Activated naive CD8-positive, alpha-beta T cell treated with anti-CD3 and anti-CD28 coated beads, Interleukin-2, amount 10 ng/mL, durations not matched to agents 7 days and 5 days (primary cell): ENCODE measurements around the gene SDC3. TPM values are rescaled to one million over a fixed set of nuclear protein-coding genes. Genes with fewer than 3 reads are reported as not detected.
A peak's percentile ranks its signal among the peaks of the same experiment; 100 is the strongest.

ENCODE experiments used
- ATAC-seq: fragments of 150-1000 bp; cut with Tn5 transposase; one replicate; pipeline ENCODE4 v1.10.0; 2021; ENCODE audit warnings: low read depth, moderate library complexity
- POLR2A ChIA-PET: fragments of 350-600 bp; sonication (Branson Sonifier 250); formaldehyde crosslinking; loops from one replicate; lab custom pipeline; 2021; ENCODE audit warnings: antibody characterized with exemption; lab: Charles Lee
- DNase-seq: peaks from one replicate; pipeline ENCODE4 v3.0.0; 2021
- H3K27ac Mint-ChIP-seq: one replicate; pipeline ENCODE4 v1.8.0; 2022; ENCODE audit warnings: mild to moderate bottlenecking, mixed read lengths
- H3K27me3 Mint-ChIP-seq: one replicate; pipeline ENCODE4 v1.8.0; 2022; ENCODE audit warnings: mild to moderate bottlenecking, moderate library complexity, mixed read lengths
- H3K36me3 Mint-ChIP-seq: one replicate; pipeline ENCODE4 v1.8.0; 2021; ENCODE audit warnings: mild to moderate bottlenecking, mixed read lengths
- H3K4me1 Mint-ChIP-seq: one replicate; pipeline ENCODE4 v1.8.0; 2021; ENCODE audit warnings: mixed read lengths
- H3K4me3 Mint-ChIP-seq: one replicate; pipeline ENCODE4 v1.8.0; 2022; ENCODE audit warnings: mild to moderate bottlenecking, moderate library complexity, mixed read lengths
- H3K9me3 Mint-ChIP-seq: one replicate; pipeline ENCODE4 v1.8.0; 2021; ENCODE audit warnings: mixed read lengths
- total RNA-seq, 2 experiments: library from RNA; stranded (reverse); gene quantifications; one replicate each; pipeline ENCODE4 v1.2.3, GENCODE V29; 2021

SDC3 gene
- total RNA-seq, 2 experiments from 2014 or later, result 0.51 to 0.55 TPM

GRCh38 chr1:30916296-30916695 is 7.7 kb upstream of the SDC3 start:
- H3K9me3 Mint-ChIP-seq, result no peaks in the 10 kb centered on the region
- H3K27me3 Mint-ChIP-seq, result peaks cover 13% of the 10 kb centered on the region
- no peak overlapping the region for H3K4me3 Mint-ChIP-seq
- H3K36me3 Mint-ChIP-seq, result no peaks in the 10 kb centered on the region
- DNase-seq, result no peak
- H3K4me1 Mint-ChIP-seq, result peaks cover 4% of the 10 kb centered on the region
- H3K27ac Mint-ChIP-seq, result no peak overlapping the region
- POLR2A ChIA-PET, result no interaction called here
- ATAC-seq, result no peak

DNA sequence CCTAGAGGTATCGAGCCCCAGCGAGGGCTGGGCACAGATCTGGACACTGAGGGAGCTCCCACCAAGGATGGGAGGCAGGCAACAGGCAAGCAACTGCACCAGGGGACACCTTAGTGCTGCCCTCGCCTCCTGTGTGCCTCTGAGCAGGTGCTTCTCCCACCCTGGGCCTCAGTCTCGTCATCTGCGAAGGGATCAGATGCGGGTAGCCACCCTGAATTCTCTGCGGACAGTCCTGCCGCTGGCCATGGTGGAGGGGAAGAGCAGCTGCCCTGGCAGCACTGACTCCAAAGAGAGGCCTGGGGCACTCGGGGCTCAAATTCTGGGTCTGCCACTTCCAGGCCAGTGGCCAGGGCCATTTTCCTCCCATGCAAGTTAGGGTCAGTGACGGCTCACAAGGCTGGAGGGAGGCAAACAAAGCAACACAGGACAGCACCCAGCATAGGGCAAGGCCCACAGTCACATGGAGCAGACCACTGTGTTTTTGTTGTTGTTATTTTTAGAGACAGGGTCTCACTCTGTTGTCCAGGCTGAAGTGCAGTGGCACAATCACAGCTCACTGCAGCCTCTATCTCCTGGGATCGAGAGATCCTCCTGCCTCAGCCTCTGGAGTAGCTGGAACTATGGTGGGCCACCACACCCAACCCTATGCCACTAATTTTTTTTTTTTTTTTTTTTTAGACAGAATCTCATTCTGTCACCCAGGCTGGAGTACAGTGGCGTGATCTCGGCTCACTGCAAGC is 7.1 kb upstream of the SDC3 start:
- no peak overlapping the region for H3K4me3 Mint-ChIP-seq
- no peaks in the 10 kb centered on the region for H3K9me3 Mint-ChIP-seq
- no peaks in the 10 kb centered on the region for H3K36me3 Mint-ChIP-seq
- ATAC-seq (no peak), DNase-seq (no peak)
- peaks cover 4% of the 10 kb centered on the region for H3K4me1 Mint-ChIP-seq
- POLR2A ChIA-PET, result no interaction called here
- no peak overlapping the region for H3K27ac Mint-ChIP-seq
- peaks cover 14% of the 10 kb centered on the region for H3K27me3 Mint-ChIP-seq

DNA sequence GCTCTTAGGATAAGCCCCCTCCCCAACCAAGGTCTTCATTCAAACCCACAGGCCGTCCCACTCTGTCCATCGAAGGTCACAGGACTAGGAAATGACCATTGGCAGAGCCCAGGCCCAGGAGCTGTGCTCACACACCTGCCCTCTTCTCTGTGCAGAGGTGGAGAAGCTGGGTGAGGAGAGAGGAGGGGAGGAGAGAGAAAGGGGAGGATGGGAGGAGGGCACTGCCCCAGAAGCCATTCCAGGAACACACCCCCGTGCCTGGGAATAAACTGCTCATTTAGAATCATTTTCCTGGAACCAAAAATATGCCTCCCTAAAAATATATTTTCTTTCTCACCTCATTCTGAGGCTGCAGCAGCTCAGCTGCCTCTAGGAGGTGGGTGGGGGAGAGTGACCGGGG is 6.4 kb upstream of the SDC3 start:
- Mint-ChIP-seq H3K4me3 (no peak overlapping the region), H3K27me3 (peaks cover 18% of the 10 kb centered on the region), H3K9me3 (no peaks in the 10 kb centered on the region), H3K36me3 (no peaks in the 10 kb centered on the region), H3K27ac (peak overlapping the region; percentile 72), H3K4me1 (peaks cover 4% of the 10 kb centered on the region)
- ATAC-seq (no peak), DNase-seq (no peak)
- POLR2A ChIA-PET, result no interaction called here

DNA sequence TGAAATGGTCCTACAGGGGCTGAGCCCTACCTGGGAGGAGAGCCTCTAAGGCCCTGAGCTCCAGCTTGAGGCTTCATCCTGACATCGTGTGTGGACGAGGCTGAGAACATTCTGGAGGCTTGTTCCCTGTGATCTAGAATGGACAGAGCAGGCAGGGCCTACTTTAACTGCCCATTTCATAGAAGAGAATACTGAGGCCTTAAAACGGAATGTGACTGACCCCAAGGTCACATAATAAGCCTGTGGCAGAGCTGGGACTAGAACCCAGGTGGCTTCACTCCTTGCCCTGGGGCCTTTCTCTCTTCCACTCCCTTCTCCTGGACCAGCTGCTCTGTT is 6.0 kb upstream of the SDC3 start:
- DNase-seq, result no peak
- ATAC-seq, result no peak
- no peak overlapping the region for H3K4me3 Mint-ChIP-seq
- POLR2A ChIA-PET, result no interaction called here
- no peaks in the 10 kb centered on the region for H3K36me3 Mint-ChIP-seq
- peak overlapping the region; percentile 72 for H3K27ac Mint-ChIP-seq
- H3K4me1 Mint-ChIP-seq, result peaks cover 4% of the 10 kb centered on the region
- H3K9me3 Mint-ChIP-seq, result no peaks in the 10 kb centered on the region
- H3K27me3 Mint-ChIP-seq, result peaks cover 22% of the 10 kb centered on the region

DNA sequence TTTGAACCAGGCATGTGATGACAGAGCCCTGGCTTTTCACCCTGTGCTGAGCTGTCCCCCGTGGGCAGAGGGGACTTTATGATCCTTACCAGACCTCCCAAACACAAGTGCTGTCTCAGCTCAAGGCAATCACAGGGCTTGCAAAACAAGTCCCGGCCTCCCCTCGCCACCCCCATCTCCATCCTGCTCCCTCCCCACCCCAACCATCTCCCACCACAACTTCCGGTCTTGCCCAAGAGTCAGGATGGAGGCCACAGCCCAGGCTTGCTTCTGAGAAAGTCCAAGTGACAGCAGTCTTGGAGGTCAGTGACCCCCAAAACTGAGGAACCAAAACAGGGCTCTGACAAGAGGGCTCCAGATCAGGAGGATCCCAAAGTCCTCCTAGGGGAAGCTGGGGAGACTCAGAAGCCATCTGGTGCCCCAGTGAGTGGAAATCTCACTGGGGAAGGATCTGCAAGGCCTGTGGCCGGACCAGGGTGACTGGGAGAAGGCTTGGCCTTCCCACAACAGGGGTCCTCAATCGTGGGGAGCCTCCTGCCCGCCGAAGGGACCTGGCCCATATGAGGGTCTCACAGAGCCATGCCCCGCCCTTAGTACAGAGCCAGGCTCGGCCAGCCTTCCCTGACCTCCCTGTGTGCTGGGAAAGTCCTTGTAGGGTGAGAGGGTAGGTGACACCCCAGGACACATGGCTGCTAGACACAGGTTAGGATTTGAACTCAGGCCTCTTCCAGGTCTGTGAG is 4.5 kb upstream of the SDC3 start:
- H3K4me1 Mint-ChIP-seq, result peaks cover 8% of the 10 kb centered on the region
- H3K27ac Mint-ChIP-seq, result no peak overlapping the region

DNA sequence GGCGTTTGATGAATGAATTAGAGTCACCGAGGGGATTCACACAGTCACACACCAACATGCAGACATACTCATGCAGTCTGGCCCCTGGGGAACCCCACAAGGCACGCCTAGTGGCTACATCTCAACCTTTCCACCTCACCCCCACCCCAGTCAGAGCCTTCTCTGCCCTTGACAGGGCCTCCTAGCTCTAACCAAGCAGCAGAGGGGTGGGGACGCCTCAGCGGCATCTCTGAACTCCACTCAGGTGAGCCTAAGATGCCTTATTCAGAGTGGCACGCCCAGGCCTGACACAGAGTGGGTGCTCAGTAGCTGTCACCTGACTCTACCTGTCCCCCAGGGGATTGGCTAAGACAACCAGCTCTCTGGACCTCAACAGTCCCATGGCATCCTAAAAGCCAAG is 3.7 kb upstream of the SDC3 start:
- Mint-ChIP-seq H3K9me3 (no peaks in the 10 kb centered on the region), H3K4me1 (peaks cover 8% of the 10 kb centered on the region), H3K36me3 (no peaks in the 10 kb centered on the region), H3K27ac (no peak overlapping the region), H3K4me3 (no peak overlapping the region), H3K27me3 (peaks cover 34% of the 10 kb centered on the region)
- POLR2A ChIA-PET, result no interaction called here
- no peak for DNase-seq
- no peak for ATAC-seq

More for the DNA sequence above, 4.5 kb upstream of the SDC3 start:
- peaks cover 26% of the 10 kb centered on the region for H3K27me3 Mint-ChIP-seq
- DNase-seq (no peak), ATAC-seq (peak; percentile 23)
- no peaks in the 10 kb centered on the region for H3K9me3 Mint-ChIP-seq
- no peak overlapping the region for H3K4me3 Mint-ChIP-seq
- H3K36me3 Mint-ChIP-seq, result no peaks in the 10 kb centered on the region
- POLR2A ChIA-PET, result no interaction called here

DNA sequence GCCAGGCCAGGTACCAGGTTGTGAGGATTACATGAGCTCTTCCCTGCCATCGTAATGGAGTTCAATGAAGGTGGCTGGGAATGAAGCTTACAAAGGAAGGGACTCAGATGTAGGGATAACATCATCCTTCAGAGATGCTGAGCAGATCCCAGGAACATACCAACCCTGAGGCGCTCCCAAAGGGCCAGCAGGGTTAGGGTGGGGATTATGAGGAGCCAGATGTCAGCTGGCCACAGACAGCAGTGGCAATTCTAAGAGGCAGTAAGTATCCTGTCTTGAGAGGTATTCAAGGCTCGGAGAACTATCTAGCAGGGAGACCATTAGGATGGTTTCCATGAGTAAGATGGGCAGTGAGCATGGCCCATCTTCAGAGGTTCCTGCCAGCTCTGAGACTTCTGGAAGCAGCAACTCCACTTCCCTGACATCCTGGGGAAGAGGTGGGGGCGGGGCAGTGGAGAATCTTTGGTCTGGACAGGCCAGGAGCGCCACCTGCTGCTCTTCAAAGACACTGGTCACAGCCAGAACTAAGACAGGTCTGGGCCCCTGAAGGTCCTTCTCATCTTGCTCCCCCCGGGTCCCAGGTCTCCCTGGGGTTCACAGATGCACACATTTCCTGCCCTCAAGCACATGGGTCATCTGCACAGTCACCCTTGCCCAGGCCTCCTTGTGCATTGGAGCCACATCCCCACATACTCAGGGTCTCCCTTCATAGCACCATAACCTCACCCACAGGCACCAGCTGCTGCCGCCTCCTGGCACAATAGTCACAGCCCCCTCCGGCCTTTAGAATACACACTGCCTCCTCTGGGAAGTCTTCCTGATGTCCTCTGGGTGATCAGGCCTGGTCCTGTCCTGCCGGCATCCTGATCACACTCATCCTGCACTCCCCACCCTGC is 2.7 kb upstream of the SDC3 start:
- Mint-ChIP-seq H3K27ac (peak overlapping the region; percentile 42), H3K4me3 (no peak overlapping the region), H3K27me3 (peaks cover 43% of the 10 kb centered on the region), H3K9me3 (no peaks in the 10 kb centered on the region), H3K4me1 (peaks cover 8% of the 10 kb centered on the region), H3K36me3 (no peaks in the 10 kb centered on the region)
- POLR2A ChIA-PET, result no interaction called here
- ATAC-seq (peak; percentile 26), DNase-seq (peak; percentile 58)

DNA sequence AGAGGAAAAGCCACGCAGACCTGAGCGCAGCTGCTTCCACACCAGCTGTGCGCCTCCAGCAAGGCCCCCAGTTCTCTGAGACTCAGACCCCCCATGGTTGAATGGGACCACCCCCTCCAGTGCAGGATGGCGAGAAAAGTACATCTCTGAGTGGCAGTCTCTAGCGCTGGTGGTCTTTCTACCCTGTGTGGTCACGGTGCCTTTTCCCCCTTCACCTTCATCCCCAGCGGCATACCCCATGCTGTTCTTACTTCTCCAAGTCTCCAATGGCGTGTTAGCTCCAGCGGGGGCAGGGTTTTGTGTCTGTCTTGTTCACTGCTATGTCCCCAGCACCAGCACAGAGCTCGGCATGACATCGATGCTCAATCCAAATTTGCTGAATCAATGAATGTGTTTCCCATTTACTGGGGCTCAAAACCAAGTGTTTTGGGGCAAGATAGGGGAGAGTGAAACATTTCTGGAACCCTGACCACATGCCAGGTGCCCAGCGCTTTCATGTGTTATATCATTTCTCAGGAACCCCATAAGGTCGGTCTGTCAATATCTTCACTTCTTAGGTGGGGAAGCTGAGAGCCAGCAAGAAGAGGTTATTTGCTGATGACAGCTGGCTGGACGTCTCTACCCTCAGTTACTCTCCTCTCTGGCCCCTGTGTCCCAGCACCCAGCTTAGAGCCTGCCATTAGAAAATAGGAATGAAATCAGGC is 959 bp upstream of the SDC3 start:
- Mint-ChIP-seq H3K36me3 (no peaks in the 10 kb centered on the region), H3K27me3 (peaks cover 53% of the 10 kb centered on the region), H3K4me1 (peaks cover 8% of the 10 kb centered on the region), H3K4me3 (peak overlapping the region; percentile 80), H3K27ac (no peak overlapping the region), H3K9me3 (no peaks in the 10 kb centered on the region)
- ATAC-seq, result no peak
- DNase-seq, result no peak
- POLR2A ChIA-PET, result no interaction called here

GRCh38 chr1:30908316-30908695 is 252 bp downstream of the SDC3 start:
- Mint-ChIP-seq H3K36me3 (no peaks in the 10 kb centered on the region), H3K9me3 (no peaks in the 10 kb centered on the region), H3K27me3 (peaks cover 57% of the 10 kb centered on the region), H3K4me3 (no peak overlapping the region), H3K27ac (no peak overlapping the region), H3K4me1 (peaks cover 8% of the 10 kb centered on the region)
- no peak for ATAC-seq
- no peak for DNase-seq
- POLR2A ChIA-PET, result no interaction called here

GRCh38 chr1:30907481-30908315 is 860 bp downstream of the SDC3 start:
- Mint-ChIP-seq H3K27ac (no peak overlapping the region), H3K4me3 (peak overlapping the region; percentile 61), H3K36me3 (no peaks in the 10 kb centered on the region), H3K9me3 (no peaks in the 10 kb centered on the region), H3K27me3 (peaks cover 57% of the 10 kb centered on the region), H3K4me1 (peaks cover 7% of the 10 kb centered on the region)
- ATAC-seq (no peak), DNase-seq (no peak)
- POLR2A ChIA-PET, result no interaction called here

DNA sequence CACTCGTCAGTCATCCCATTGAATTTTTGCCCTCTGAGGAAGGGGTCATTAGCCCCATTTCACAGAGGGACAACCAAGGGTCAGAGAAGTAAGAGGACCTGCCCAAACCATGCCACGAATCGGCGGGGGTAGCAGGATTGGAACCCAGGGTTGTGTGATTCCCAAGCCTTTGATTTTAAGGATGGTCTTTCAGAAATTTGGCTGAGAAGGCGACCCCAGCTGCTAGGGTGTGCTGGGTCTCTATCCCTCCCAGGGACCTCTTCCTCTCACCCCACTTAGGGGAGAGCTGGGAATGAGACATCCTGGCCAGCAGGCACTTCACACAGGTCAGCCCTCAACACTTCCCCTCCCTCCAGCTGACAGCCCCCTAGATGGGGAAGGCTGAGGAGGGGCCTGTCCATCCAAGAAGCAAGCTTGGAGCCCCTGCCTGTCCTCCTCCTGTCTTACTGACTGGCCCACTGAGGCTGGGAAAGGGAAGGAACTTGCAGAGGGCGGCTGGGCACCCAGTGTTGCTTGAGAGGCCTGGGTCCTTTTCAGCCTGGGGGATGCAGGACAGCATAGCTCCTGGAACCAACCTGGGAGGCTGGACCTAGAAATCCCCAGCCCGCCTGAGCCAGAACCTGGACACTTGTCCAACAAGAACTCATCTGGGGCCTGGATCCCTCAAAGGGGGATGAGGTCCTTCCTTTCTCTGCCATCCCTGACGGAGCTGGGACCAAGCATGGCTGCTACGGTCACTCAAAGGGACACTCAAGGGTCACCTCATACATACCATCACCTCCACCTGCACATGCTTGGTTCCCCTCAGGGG is 1.7 kb downstream of the SDC3 start:
- POLR2A ChIA-PET, result no interaction called here
- ATAC-seq (no peak), DNase-seq (no peak)
- Mint-ChIP-seq H3K36me3 (no peaks in the 10 kb centered on the region), H3K4me3 (peak overlapping the region; percentile 61), H3K27me3 (peaks cover 57% of the 10 kb centered on the region), H3K27ac (no peak overlapping the region), H3K4me1 (peaks cover 4% of the 10 kb centered on the region), H3K9me3 (no peaks in the 10 kb centered on the region)
